Right atrium auricular region (tissue), 2 donors: Measurements from ENCODE around the gene TMTC4. TPM values are rescaled to one million over a fixed set of nuclear protein-coding genes. Genes with fewer than 3 reads are reported as not detected.
"Not testable (repeated sequence)": the region's sequence is repeated elsewhere in the genome, so short reads cannot be mapped to it uniquely, and the experiment has no call there.

Experiments used
- DNase-seq: peaks from one replicate; pipeline ENCODE4 v3.0.0-alpha.2; 2019; ENCODE audit warnings: low spot score
- H3K27ac ChIP-seq, 2 donors: fragments of 200-600 bp; sonication (generic); 1 replicate in 1 of 2; 2 replicates in 1 of 2; pipeline ENCODE4 v1.5.1; 2016 to 2019
- H3K27me3 ChIP-seq, 2 donors: fragments of 200-600 bp; sonication (generic); one replicate each; pipeline versions ENCODE4 v1.5.1 to v1.6.0; 2017 to 2019
- H3K36me3 ChIP-seq: fragments of 200-600 bp; sonication (generic); one replicate; pipeline ENCODE4 v1.5.1; 2016
- H3K4me1 ChIP-seq, 2 donors: fragments of 200-600 bp; sonication (generic); one replicate each; pipeline versions ENCODE4 v1.5.1 to v1.6.0; 2017 to 2019
- H3K4me3 ChIP-seq, 2 donors: fragments of 200-600 bp; sonication (generic); 1 replicate in 1 of 2; 2 replicates in 1 of 2; pipeline ENCODE4 v1.5.1; 2017 to 2019; ENCODE audit warnings: mild to moderate bottlenecking in 1 of 2, moderate library complexity in 1 of 2
- H3K9me3 ChIP-seq, 2 donors: fragments of 200-600 bp; sonication (generic); one replicate each; pipeline ENCODE4 v1.5.1; 2019
- CTCF ChIP-seq, 2 donors: fragments of 200-600 bp; sonication (generic); IDR thresholded peaks; one replicate each; pipeline ENCODE4 v1.5.1; 2019; ENCODE audit warnings: antibody characterized with exemption in 2 of 2
- total RNA-seq, 2 donors: library from RNA; depleted of rRNA; stranded (reverse); fragments of >200 nt; gene quantifications; one replicate each; pipeline ENCODE4 v1.1.0, GENCODE V29; 2016

Gene TMTC4
- total RNA-seq, 2 donors from 2014 or later, result 3.5 to 7.6 TPM

- TF ChIP-seq CTCF (IDR thresholded peaks at IDR 0.05), result peak; percentile 69 to 81
- H3K4me3 ChIP-seq, result peak within 1 kb of the TSS; percentile 53 to 67
- peak within 1 kb of the TSS; percentile 52 to 54 for H3K27ac ChIP-seq
- H3K36me3 ChIP-seq, result no peaks in the 10 kb centered on the region
- H3K9me3 ChIP-seq, result no peaks in the 10 kb centered on the region
- no peaks in the 10 kb centered on the region for H3K27me3 ChIP-seq
- peak; percentile 64 for DNase-seq
- H3K4me1 ChIP-seq, result peaks cover 0 to 4% of the 10 kb centered on the region in 2 donors
Observed at GRCh38 chr13:100588331-100589177, 86.0 kb downstream of the TMTC4 start, which contains the start of gene GGACT. TSS of gene GGACT (minus strand) at chr13:100588789. CDS start at chr13:100532591, 56,198 bp downstream.

GRCh38 chr13:100584896-100585295 lies 89.7 kb downstream of the TMTC4 start:
- no peaks in the 10 kb centered on the region for H3K27me3 ChIP-seq
- peaks cover 0 to 4% of the 10 kb centered on the region in 2 donors for H3K4me1 ChIP-seq
- H3K36me3 ChIP-seq, result no peaks in the 10 kb centered on the region
- H3K4me3 ChIP-seq, result no peak overlapping the region
- H3K27ac ChIP-seq, result no peak overlapping the region
- DNase-seq, result no peak
- no peak for TF ChIP-seq CTCF (IDR thresholded peaks at IDR 0.05)
- peaks cover 0 to 6% of the 10 kb centered on the region in 2 donors for H3K9me3 ChIP-seq

- TF ChIP-seq CTCF (IDR thresholded peaks at IDR 0.05), result no peak
- no peak overlapping the region for H3K27ac ChIP-seq
- no peak for DNase-seq
Observed at GRCh38 chr13:100581504-100581903, 93.1 kb downstream of the TMTC4 start.

GRCh38 chr13:100581030-100581429 lies 93.6 kb downstream of the TMTC4 start:
- Histone ChIP-seq H3K9me3 (peaks cover 0 to 6% of the 10 kb centered on the region in 2 donors), H3K36me3 (no peaks in the 10 kb centered on the region), H3K4me1 (no peaks in the 10 kb centered on the region), H3K27ac (no peak overlapping the region), H3K4me3 (no peak overlapping the region), H3K27me3 (no peaks in the 10 kb centered on the region)
- TF ChIP-seq CTCF (IDR thresholded peaks at IDR 0.05), result no peak
- no peak for DNase-seq

More at GRCh38 chr13:100581504-100581903, 93.1 kb downstream of the TMTC4 start:
- H3K4me3 ChIP-seq, result no peak overlapping the region
- no peaks in the 10 kb centered on the region for H3K36me3 ChIP-seq
- no peaks in the 10 kb centered on the region for H3K4me1 ChIP-seq
- H3K27me3 ChIP-seq, result no peaks in the 10 kb centered on the region
- peaks cover 0 to 6% of the 10 kb centered on the region in 2 donors for H3K9me3 ChIP-seq

GRCh38 chr13:100580045-100580444 lies 94.5 kb downstream of the TMTC4 start:
- H3K27ac ChIP-seq, result no peak overlapping the region
- H3K4me3 ChIP-seq, result no peak overlapping the region
- peaks cover 0 to 6% of the 10 kb centered on the region in 2 donors for H3K9me3 ChIP-seq
- no peak for DNase-seq
- no peaks in the 10 kb centered on the region for H3K4me1 ChIP-seq
- TF ChIP-seq CTCF (IDR thresholded peaks at IDR 0.05), result no peak
- no peaks in the 10 kb centered on the region for H3K36me3 ChIP-seq
- no peaks in the 10 kb centered on the region for H3K27me3 ChIP-seq

- H3K9me3 ChIP-seq, H3K4me1 ChIP-seq, DNase-seq: not testable (repeated sequence)
Observed at GRCh38 chr13:100577239-100577638, 97.4 kb downstream of the TMTC4 start.

More at GRCh38 chr13:100577239-100577638, 97.4 kb downstream of the TMTC4 start:
- H3K27ac ChIP-seq, H3K27me3 ChIP-seq, H3K4me3 ChIP-seq, H3K36me3 ChIP-seq: not testable (repeated sequence)
